DMS153 treated with DMSO at 0.1 percent for 48 hours (cell line): ENCODE data around the gene SNRPD1.
"Not testable (repeated sequence)": the region's sequence is repeated elsewhere in the genome, so short reads cannot be mapped to it uniquely, and the experiment has no call there.

ENCODE experiments used
- DNase-seq: peaks from one replicate; lab custom pipeline; 2025; ENCODE audit not compliant: unreplicated experiment; lab: John Stamatoyannopoulos, UW

Gene SNRPD1

DNA sequence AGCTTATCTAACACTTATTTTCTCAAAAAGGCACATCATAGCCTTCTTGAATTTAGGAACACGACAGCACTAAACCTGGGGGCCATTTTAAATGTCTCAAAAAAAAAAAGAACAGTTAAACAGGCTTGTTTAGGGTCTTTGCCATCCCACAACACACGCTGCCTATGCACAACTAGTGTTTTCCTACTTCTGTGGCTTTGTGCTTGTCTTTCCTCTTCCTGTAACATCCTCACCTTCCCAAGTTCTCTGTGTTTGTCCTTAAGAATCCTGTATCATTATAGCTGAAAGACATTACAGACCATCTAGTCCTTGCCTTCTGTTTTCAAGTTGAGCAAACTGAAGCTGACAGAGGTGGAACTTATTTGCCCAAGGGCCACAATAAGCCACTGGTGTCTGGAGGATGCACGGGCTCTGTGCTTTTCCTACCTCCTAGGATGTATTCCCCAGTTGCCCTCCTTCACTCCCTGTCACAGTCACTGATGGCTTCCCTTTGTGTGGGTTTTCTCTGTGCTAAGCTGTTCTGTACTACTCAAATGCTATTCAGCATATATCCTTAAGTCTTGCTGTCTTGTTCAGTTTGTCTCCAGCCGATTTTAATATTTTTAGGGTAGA is 22.6 kb downstream of the SNRPD1 start:
- DNase-seq, result no peak

DNA sequence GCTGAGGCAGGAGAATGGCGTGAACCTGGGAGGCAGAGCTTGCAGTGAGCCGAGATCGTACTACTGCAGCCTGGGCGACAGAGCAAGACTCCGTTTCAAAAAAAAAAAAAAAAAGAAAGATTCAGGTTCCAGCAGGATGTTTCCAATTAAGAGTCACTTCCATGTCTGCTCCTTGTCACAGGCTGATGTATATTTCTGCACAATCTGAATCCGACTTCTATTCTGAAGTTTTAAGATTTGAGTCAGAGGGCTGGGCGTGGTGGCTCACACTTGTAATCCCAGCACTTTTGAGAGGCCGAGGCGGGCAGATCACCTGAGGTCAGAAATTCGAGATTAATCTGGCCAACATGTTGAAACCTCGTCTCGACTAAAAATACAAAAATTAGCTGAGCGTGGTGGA is 24.7 kb downstream of the SNRPD1 start:
- DNase-seq, result no peak

DNA sequence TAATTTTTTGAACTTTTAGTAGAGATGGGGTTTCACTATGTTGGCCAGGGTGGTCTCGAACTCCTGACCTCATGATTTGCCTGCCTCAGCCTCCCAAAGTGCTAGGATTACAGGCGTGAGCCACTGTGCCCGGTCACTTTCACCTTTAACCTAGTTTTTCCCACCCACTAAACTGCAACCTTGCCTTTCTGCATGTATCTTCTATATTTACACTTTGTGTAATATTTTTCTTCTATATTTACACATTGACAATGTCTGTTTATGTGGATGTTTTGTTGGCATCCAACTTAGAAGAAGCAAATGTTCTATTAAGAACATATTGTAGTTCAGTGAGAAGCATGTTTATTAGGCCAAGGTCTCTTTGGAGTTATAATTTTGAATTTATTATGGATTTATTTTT is 26.7 kb downstream of the SNRPD1 start:
- DNase-seq, result no peak

DNA sequence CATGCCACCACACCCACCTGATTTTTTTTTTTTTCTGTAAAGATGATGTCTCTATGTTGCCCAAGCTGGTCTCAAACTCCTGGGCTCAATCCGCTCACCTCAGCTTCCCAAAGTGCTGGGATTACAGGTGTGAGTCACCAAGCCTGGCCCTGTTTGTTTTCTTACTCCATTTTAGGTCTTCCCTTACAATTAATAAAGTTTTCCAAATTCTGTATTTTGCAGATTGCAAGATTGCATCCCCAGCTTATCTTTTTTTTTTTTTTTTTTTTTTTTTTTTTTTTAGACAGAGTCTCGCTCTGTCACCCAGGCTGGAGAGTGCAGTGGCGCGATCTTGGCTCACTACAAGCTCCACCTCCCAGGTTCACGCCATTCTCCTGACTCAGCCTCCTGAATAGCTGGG is 28.3 kb downstream of the SNRPD1 start:
- DNase-seq, result not testable (repeated sequence)

GRCh38 chr18:21650311-21650710 is 38.2 kb downstream of the SNRPD1 start:
- no peak for DNase-seq

DNA sequence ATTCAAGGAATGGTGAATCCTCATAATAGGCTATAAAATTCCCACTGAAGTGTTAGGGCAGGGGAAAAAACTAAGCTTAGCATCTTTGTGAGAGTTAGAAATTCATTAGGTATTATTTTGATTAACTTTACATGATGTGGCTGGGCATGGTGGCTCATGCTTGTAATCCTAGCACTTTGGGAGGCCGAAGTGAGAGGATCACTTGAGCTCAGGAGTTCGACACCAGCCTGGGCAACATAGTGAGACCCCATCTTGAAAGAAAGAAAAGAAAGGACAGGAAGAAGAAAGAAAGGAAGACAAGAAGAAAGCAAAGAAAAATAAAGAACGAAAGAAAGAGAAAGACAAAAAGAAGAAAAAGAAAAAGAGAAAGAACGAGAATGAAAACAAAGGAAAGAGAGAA is 40.0 kb downstream of the SNRPD1 start:
- no peak for DNase-seq

DNA sequence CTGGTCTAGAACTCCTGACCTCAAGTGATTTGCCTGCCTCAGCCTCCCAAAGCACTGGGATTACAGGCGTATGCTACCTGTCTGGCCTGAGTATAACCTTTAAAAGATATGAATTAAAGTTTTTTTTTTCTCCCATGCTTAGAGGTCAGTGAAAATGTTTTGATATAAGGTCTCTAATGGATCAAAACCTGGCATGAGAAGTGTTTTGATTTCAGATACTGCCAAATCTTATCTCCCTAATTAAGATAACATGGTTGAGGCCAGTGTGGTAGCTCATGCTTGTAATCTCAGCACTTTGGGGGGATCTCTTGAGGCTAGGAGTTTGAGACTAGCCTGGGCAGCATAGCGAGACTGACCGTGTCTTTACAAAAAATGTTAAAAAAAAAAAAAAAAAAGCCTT is 41.2 kb downstream of the SNRPD1 start:
- DNase-seq, result no peak

DNA sequence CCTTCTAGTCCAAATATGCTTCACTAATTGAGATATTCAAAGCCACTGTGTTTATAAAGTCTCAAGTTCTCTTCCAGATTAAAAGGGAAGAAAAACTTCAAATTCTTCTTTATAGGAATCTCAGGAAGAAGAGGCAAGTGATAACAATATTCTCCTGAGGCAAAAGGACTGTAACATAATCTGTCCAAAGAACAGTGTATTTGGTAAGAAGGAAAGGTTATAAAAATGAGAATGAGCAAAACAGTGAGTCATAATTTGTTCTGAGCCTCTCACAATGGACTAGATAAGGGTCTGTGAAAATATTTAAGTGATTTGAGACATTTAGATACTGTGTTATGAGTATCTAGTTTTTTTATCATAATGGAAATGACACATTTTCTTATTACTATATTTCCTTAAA is 44.3 kb downstream of the SNRPD1 start:
- DNase-seq, result no peak

- DNase-seq, result no peak
These were observed 48.0 kb downstream of the SNRPD1 start for GRCh38 chr18:21660078-21660477.

GRCh38 chr18:21662581-21662980 is 50.5 kb downstream of the SNRPD1 start:
- no peak for DNase-seq

DNA sequence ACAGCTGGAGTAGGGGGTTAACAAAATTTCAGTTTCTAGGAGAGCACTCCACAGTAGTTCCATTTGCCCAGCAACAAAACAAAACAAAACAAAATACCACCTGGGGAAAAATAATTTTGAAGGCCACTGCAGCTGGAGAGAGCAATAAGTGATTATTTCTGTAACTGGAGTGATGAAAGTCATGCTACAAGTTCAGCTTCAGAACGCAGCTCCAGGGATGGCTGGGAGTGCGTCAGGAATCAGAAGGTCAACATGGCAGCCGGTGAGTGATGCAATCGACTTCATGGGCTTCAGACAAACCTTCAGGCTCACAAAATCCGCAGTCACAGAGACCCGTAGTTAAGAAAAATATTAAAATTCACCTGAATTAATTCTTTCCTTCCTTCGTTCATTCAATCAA is 51.5 kb downstream of the SNRPD1 start:
- no peak for DNase-seq

DNA sequence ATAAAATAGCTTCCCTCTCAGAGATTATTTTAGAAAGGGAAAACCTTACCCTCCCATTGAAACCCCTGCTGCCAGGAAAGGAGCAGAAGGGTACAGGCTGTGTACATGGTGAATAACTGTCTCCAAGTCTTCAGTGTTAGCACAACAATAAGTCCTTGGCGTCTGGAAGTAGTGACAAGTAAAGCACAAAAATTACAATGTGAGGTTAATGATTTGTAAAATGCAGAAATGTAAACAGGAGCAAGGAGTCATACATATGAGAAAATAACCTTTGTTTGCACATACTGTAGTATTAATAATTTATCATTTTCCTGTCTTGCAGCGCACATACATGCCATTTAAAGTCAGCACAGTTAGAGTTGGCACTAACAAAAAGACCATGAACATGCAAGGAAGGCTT is 52.0 kb downstream of the SNRPD1 start:
- DNase-seq, result no peak

- no peak for DNase-seq
These were observed 57.7 kb downstream of the SNRPD1 start for GRCh38 chr18:21669736-21670285.

DNA sequence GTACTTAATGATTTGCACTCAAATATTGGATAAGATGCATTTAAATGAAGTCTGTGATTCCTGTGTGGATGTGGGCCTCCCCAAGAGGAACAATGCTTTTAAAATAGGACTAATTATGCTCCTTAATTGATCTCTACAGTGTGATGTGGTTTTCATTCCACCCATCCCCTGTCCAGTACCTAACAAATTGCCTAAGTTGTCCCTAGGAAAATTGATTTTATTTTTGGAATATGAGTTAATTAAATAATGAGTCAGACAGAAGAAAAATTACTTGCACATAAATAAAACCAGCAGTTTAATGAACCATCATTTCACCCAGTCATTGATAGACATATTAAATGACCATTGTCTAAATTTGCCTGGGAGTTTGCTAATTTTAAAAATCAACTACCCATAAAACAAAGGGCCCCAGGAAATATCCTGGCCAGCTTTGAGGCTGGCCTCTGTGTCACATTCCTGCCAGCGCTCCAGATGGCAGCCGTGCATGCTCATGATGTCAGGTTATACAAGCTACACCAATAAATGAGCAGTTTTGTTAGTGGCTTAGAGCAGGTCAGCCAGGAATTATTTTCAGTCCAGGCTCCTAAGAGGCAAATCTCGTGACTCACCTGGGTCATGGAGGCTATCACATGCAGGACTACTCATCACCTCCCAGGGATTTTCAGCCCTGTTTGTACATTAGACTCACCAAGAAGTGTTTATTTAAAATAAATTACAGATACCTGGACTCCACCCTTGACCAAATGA is 60.6 kb downstream of the SNRPD1 start:
- DNase-seq, result no peak

- DNase-seq, result not testable (repeated sequence)
These were observed 63.2 kb downstream of the SNRPD1 start for GRCh38 chr18:21675354-21675753.

DNA sequence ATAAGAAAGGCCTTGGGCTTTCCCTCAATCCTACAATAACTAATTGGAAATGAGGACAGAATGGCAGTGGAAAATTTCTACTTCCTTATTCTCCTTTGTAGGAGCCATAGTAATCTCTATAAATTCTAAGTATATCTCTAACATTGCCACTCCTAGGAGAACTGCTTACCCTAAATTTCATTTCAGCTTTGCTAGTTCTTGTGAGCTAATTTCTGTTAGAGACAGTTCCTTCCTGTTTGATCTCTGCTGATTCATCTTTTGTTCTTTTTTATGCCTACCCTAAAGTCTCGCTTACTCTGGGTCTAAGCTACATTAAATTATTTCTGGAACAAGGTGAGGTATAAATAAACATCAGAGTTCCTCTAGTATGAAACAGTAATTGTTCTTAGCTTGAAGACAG is 66.7 kb downstream of the SNRPD1 start:
- no peak for DNase-seq

DNA sequence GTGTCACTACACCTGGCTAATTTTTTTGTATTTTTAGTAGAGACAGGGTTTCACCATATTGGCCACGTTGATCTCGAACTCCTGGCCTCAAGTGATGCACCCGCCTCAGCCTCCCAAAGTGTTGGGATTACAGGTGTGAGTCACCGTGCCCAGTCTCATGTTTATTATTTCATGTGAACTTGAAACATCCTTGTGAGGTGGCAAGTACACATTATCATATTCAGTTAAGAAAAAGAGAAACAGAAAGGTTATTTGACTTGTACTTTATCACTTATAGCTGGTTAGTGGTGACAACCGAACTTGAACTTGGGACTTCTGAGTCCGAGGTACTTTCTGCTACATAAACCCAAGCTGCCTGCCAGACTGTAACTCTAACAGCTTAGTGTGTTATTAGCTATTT is 68.0 kb downstream of the SNRPD1 start:
- DNase-seq, result no peak

DNA sequence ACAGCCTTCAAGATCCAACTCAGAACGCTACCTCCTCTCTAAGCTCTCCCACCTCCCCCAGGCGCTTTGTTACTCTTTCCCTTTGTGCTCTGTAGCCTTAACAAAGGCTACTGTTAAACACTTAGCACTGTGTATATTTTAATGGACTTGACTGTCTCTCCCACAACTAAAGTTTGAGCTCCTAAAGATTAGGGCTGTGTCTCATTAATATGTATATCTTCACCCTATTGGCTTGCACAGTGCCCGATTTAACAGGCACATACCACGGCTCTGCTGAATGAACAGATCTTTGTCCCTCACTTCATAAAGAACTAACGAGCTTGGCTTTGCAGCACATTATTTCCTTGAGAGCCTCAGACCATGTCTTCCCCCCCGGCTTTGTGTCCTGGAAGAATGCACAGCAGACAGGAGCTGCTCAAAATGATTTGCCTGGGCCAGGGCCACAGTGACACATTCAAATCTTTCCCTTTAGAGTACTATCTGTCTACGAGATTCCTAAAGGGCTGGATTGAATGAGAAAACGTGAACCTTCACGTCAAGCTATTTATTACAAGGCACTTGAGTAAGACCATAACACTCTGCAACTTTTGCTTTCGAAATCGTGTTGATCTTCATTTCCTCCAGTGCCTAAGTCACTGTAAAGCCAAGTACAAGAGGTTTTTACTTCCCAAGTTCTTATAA is 70.4 kb downstream of the SNRPD1 start:
- DNase-seq, result no peak
